Thyroid gland (tissue), 4 donors: ENCODE measurements around the gene STK32B. TPM values are rescaled to one million over a fixed set of nuclear protein-coding genes. Genes with fewer than 3 reads are reported as not detected.
"Not testable (repeated sequence)": the region's sequence is repeated elsewhere in the genome, so short reads cannot be mapped to it uniquely, and the experiment has no call there.

ENCODE experiments used
- DNase-seq, 2 donors: peaks; one replicate each; pipeline ENCODE4 v3.0.0-alpha.2; 2019
- H3K27ac ChIP-seq, 3 donors: fragments of 200-600 bp; sonication (generic); 1 replicate in 2 of 3; 2 replicates in 1 of 3; pipeline ENCODE4 v1.5.1; 2016 to 2019; ENCODE audit warnings: mild to moderate bottlenecking in 1 of 3, moderate library complexity in 1 of 3
- H3K27me3 ChIP-seq: fragments of 200-600 bp; sonication (generic); one replicate; pipeline ENCODE4 v1.5.1; 2019
- H3K36me3 ChIP-seq, 2 donors: fragments of 200-600 bp; sonication (generic); one replicate each; pipeline ENCODE4 v1.5.1; 2016 to 2019
- H3K4me1 ChIP-seq, 2 donors: fragments of 200-600 bp; sonication (generic); one replicate each; pipeline ENCODE4 v1.5.1; 2017 to 2019
- H3K4me3 ChIP-seq, 3 donors: fragments of 200-600 bp; sonication (generic); replicated peaks in 1 of 3; 1 replicate in 2 of 3; 2 replicates in 1 of 3; pipeline ENCODE4 v1.5.1; 2016; ENCODE audit warnings: mild to moderate bottlenecking in 1 of 3
- H3K9me3 ChIP-seq: fragments of 200-600 bp; sonication (generic); one replicate; pipeline ENCODE4 v1.5.1; 2017
- CTCF ChIP-seq, 6 experiments: fragments of 200-600 bp in 3 of 6; fragments of 450-650 bp in 3 of 6; sonication (generic) in 3 of 6; IDR thresholded peaks; one replicate each; pipeline ENCODE4 v1.5.1; 2016 to 2019; ENCODE audit warnings: antibody characterized with exemption in 6 of 6, mild to moderate bottlenecking in 2 of 6, inconsistent platforms in 1 of 6, moderate library complexity in 1 of 6
- POLR2A ChIP-seq, 2 donors: fragments of 450-650 bp; IDR thresholded peaks; one replicate each; pipeline ENCODE4 v1.6.1; 2017; ENCODE audit warnings: antibody characterized with exemption in 2 of 2, mild to moderate bottlenecking in 2 of 2, moderate library complexity in 1 of 2
- WGBS, 2 donors: methylation state at CpG; one replicate each; pipeline ENCODE4 v1.1.5; 2017; 5-methylcytosine and 5-hydroxymethylcytosine counted together
- intact Hi-C: fragments of 100-400 bp; cut with DNase I; formaldehyde crosslinking; loops from one replicate; pipeline ENCODE4 v1.15.1; 2023
- total RNA-seq, 4 donors: library from RNA; depleted of rRNA; stranded (reverse); fragments of >200 nt; gene quantifications; one replicate each; pipeline ENCODE4 v1.2.3, GENCODE V29; 2016

STK32B gene
- total RNA-seq, 4 donors from 2014 or later = 1.9 to 14.8 (median 4.4) TPM

DNA sequence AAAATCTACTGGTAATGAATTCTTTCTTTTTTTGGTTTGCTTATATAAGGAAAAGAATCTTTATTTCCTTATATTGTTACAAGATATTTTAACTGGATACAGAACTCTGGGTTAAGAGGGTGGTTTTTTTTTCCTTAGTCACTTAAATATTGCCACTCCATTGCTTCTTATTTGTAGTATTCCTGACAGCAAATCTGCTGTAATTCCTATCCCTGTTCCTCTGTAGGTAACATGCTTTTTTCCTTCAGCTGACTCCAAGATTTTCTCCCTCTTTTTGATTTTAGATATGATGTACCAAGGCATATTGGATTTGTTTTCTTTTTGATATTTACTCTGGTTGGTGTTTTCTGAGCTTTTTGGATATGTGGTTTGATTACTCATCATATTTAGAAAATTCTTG, 378.5 kb downstream of the STK32B start:
- H3K27ac ChIP-seq = no peak overlapping the region
- no peaks in the 10 kb centered on the region for H3K4me1 ChIP-seq
- intact Hi-C loops = no loop called here
- H3K4me3 ChIP-seq = no peak overlapping the region
- H3K27me3 ChIP-seq = no peaks in the 10 kb centered on the region
- TF ChIP-seq POLR2A (IDR thresholded peaks at IDR 0.05) (no peak), CTCF (IDR thresholded peaks at IDR 0.05) (no peak)
- H3K36me3 ChIP-seq = no peaks in the 10 kb centered on the region
- H3K9me3 ChIP-seq = no peaks in the 10 kb centered on the region
- DNase-seq = no peak

- WGBS, 2 donors = 85 to 88% methylated on average over 5 of the region's 5 CpGs
- intact Hi-C loops = no loop called here
- Histone ChIP-seq H3K27ac (no peak overlapping the region), H3K27me3 (no peaks in the 10 kb centered on the region), H3K4me1 (no peaks in the 10 kb centered on the region), H3K36me3 (no peaks in the 10 kb centered on the region), H3K9me3 (no peaks in the 10 kb centered on the region), H3K4me3 (no peak overlapping the region)
- TF ChIP-seq POLR2A (IDR thresholded peaks at IDR 0.05) (no peak), CTCF (IDR thresholded peaks at IDR 0.05) (no peak)
- no peak for DNase-seq
These were observed 381.9 kb downstream of the STK32B start for GRCh38 chr4:5433196-5433595.

DNA sequence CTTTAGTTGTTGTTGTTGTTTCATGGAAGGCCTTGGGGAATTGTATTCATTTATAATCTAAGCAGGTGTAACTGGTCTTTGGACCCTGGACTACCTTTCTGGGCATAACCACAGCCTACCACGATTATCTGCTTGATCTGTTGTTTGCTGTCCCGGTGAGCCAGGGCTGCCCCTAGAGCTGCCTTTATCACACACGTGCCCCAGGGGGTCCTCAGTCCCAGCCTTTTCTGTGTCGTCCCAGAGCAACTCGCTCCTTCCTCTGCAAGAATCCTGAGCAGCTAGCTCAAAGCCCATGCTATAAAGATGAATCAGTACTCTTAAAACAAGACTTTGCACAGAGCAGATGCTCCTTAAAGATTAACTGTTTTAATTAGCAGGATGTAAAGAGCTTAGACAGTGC, 383.9 kb downstream of the STK32B start:
- no peak for TF ChIP-seq POLR2A (IDR thresholded peaks at IDR 0.05)
- no peak for TF ChIP-seq CTCF (IDR thresholded peaks at IDR 0.05)
- intact Hi-C loops = no loop called here
- no peaks in the 10 kb centered on the region for H3K36me3 ChIP-seq
- no peak overlapping the region for H3K27ac ChIP-seq
- H3K4me1 ChIP-seq = no peaks in the 10 kb centered on the region
- DNase-seq = no peak
- no peaks in the 10 kb centered on the region for H3K9me3 ChIP-seq
- 18 to 30% methylated on average over 5 of the region's 5 CpGs for WGBS, 2 donors
- H3K27me3 ChIP-seq = no peaks in the 10 kb centered on the region
- no peak overlapping the region for H3K4me3 ChIP-seq

DNA sequence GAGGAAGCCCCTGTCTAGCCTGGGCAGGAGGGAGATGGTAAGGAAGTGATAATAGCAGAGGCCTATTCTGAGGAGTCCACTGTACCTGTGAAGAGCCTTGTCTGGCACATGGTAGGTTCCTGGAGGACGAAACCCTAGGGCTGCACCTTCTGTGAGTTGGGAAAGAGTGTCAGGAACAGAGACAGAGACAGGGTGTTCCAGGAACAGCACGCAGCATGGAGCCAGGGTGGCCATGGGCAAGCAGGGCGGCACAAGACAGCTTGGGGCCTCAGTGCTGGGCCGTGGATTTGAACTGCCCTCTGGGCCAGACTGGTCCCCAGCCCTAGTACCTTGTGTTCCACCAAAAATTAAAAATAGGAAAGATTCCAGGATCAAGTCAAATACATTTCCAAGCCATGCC, 384.5 kb downstream of the STK32B start:
- H3K4me1 ChIP-seq = no peaks in the 10 kb centered on the region
- WGBS, 2 donors = 68 to 90% methylated on average over 4 of the region's 4 CpGs
- intact Hi-C loops = no loop called here
- H3K27me3 ChIP-seq = no peaks in the 10 kb centered on the region
- no peak overlapping the region for H3K4me3 ChIP-seq
- no peak for TF ChIP-seq CTCF (IDR thresholded peaks at IDR 0.05)
- no peak for TF ChIP-seq POLR2A (IDR thresholded peaks at IDR 0.05)
- no peaks in the 10 kb centered on the region for H3K9me3 ChIP-seq
- DNase-seq = no peak
- no peak overlapping the region for H3K27ac ChIP-seq
- H3K36me3 ChIP-seq = no peaks in the 10 kb centered on the region

DNA sequence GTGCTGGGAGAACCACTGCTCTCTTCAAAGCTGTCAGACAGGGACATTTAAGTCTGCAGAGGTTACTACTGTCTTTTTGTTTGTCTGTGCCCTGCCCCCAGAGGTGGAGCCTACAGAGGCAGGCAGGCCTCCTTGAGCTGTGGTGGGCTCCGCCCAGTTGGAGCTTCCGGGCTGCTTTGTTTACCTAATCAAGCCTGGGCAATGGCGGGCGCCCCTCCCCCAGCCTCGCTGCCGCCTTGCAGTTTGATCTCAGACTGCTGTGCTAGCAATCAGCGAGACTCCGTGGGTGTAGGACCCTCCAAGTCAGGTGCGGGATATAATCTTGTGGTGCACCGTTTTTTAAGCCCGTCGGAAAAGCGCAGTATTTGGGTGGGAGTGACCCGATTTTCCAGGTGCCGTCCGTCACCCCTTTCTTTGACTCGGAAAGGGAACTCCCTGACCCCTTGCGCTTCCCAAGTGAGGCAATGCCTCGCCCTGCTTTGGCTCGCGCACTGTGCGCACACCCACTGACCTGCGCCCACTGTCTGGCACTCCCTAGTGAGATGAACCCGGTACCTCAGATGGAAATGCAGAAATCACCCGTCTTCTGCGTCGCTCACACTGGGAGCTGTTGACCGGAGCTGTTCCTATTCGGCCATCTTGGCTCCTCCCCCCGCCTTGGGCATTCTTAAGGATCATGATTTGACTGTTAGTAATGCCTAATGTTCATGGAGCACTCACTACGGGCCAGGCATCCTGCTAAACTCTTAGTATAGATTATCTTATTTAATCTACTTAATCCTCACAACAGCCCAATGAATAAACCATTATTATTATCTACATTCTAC, 392.9 kb downstream of the STK32B start:
- DNase-seq, H3K27me3 ChIP-seq, H3K4me3 ChIP-seq, H3K27ac ChIP-seq, H3K36me3 ChIP-seq, H3K4me1 ChIP-seq, H3K9me3 ChIP-seq, intact Hi-C loops: not testable (repeated sequence)
- 81 to 94% methylated on average over 27 of the region's 31 CpGs for WGBS, 2 donors
